ENCODE data around the gene ARHGEF10L.

Gene ARHGEF10L

GRCh38 chr1:17665054-17665453, 125.6 kb downstream of the ARHGEF10L start:
- H3K36me3 ChIP-seq: no peaks in the 10 kb centered on the region
- H3K4me3 ChIP-seq (ENCODE audit: low read depth in 1 of 2, low read length in 1 of 2): no peak overlapping the region

DNA sequence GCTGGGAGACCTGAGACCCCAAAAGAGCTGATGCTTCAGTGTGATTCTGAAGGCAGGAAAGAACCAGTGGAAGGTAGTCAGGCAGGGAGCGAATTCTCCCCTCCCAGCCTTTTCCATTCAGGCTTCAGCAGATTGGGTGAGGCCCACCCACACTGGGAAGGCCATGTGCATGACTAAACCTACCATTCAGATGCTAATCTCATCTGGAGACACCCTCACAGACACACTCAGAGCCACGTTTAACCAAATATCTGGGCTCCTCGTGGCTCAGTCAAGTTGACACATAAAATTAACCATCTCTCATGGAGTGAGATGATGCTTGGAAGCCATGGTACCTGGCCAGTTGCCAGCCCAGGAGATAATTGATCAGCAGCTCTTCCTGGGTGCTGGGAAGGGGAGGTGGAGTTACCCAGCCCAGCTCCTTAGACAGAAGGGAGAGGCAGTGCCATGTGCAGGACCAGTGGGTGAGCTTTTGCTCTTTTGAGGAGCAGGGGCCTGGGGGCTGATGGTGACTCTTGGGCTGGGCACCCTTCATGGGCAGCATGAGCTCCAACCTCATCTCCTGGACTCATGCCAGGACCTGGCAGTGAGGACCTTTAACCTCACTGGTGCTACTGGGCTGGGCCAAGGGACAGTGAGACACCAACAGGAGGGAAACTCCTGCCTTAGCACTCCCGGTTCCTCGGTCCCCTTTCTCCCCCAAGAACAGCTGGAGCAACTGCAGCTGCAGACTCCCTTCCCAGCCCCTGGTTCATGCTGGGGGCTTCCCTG, 126.6 kb downstream of the ARHGEF10L start:
- Histone ChIP-seq H3K27ac (no peak overlapping the region), H3K36me3 (no peaks in the 10 kb centered on the region), H3K4me3 (ENCODE audit: low read depth in 1 of 2, low read length in 1 of 2) (no peak overlapping the region), H3K27me3 (no peaks in the 10 kb centered on the region), H3K4me1 (ENCODE audit: control insufficient read depth in 1 of 2, insufficient read depth in 1 of 2, low read depth in 1 of 2, low read length in 1 of 2) (no peaks in the 10 kb centered on the region), H3K9me3 (no peaks in the 10 kb centered on the region)
- no peak for TF ChIP-seq CTCF (IDR thresholded peaks at IDR 0.05)

More at GRCh38 chr1:17665054-17665453, 125.6 kb downstream of the ARHGEF10L start:
- Histone ChIP-seq H3K27me3 (no peaks in the 10 kb centered on the region), H3K27ac (no peak overlapping the region), H3K4me1 (ENCODE audit: control insufficient read depth in 1 of 2, insufficient read depth in 1 of 2, low read depth in 1 of 2, low read length in 1 of 2) (no peaks in the 10 kb centered on the region), H3K9me3 (no peaks in the 10 kb centered on the region)
- no peak for TF ChIP-seq CTCF (IDR thresholded peaks at IDR 0.05)

- no peak for TF ChIP-seq CTCF (IDR thresholded peaks at IDR 0.05)
Measured at GRCh38 chr1:17667641-17668040, 128.1 kb downstream of the ARHGEF10L start.

GRCh38 chr1:17668195-17668594, 128.7 kb downstream of the ARHGEF10L start:
- Histone ChIP-seq H3K9me3 (no peaks in the 10 kb centered on the region), H3K4me3 (ENCODE audit: low read depth in 1 of 2, low read length in 1 of 2) (no peak overlapping the region), H3K27ac (no peak overlapping the region), H3K4me1 (ENCODE audit: control insufficient read depth in 1 of 2, insufficient read depth in 1 of 2, low read depth in 1 of 2, low read length in 1 of 2) (no peaks in the 10 kb centered on the region), H3K36me3 (no peaks in the 10 kb centered on the region), H3K27me3 (no peaks in the 10 kb centered on the region)
- TF ChIP-seq CTCF (IDR thresholded peaks at IDR 0.05): no peak

More at GRCh38 chr1:17667641-17668040, 128.1 kb downstream of the ARHGEF10L start:
- no peak overlapping the region for H3K27ac ChIP-seq
- no peaks in the 10 kb centered on the region for H3K27me3 ChIP-seq
- no peak overlapping the region for H3K4me3 ChIP-seq (ENCODE audit: low read depth in 1 of 2, low read length in 1 of 2)
- no peaks in the 10 kb centered on the region for H3K4me1 ChIP-seq (ENCODE audit: control insufficient read depth in 1 of 2, insufficient read depth in 1 of 2, low read depth in 1 of 2, low read length in 1 of 2)
- H3K9me3 ChIP-seq: no peaks in the 10 kb centered on the region
- H3K36me3 ChIP-seq: no peaks in the 10 kb centered on the region

DNA sequence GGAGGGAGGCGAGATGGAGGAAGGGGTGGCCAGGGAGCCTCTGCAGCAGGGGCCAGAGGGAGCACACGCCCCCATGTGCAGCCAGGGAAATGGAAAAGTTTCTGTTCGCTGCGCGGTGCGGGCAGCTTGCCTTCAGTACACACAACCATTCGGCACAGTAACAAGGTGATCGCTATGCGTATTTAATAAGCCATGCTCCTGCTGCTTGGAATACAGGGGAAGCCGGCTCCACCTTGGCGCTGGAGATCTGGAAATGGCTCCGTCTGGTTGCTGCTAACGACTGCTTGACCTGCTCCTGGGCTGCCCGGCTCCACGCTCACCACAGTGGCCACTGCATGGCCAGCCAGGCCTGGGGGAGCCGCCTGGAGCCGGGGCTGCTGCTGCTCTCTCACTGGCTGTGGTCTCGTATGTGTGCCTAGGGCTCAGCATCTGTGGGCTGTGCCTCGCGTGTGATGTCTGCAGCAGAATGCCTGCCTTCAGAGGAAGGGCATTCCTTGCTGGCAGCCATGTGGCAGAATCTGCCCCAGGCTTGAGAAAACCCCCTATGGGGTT, 129.2 kb downstream of the ARHGEF10L start:
- Histone ChIP-seq H3K4me1 (ENCODE audit: control insufficient read depth in 1 of 2, insufficient read depth in 1 of 2, low read depth in 1 of 2, low read length in 1 of 2) (no peaks in the 10 kb centered on the region), H3K27me3 (no peaks in the 10 kb centered on the region), H3K4me3 (ENCODE audit: low read depth in 1 of 2, low read length in 1 of 2) (no peak overlapping the region), H3K36me3 (no peaks in the 10 kb centered on the region), H3K9me3 (no peaks in the 10 kb centered on the region), H3K27ac (no peak overlapping the region)
- no peak for TF ChIP-seq CTCF (IDR thresholded peaks at IDR 0.05)
